Measurements from ENCODE around the gene IP6K3.

Gene IP6K3

GRCh38 chr6:33720998-33721397 lies 25.7 kb downstream of the IP6K3 start:
- no peak for TF ChIP-seq CTCF (IDR thresholded peaks at IDR 0.05; ENCODE audit: low read depth, low read length, missing control alignments)

GRCh38 chr6:33719326-33719987 lies 27.2 kb downstream of the IP6K3 start:
- no peak for TF ChIP-seq CTCF (IDR thresholded peaks at IDR 0.05; ENCODE audit: low read depth, low read length, missing control alignments)
- DNase-seq (ENCODE audit: extremely low read depth, low read depth) = no peak
- no peak overlapping the region for H3K4me3 ChIP-seq (replicated peaks; ENCODE audit: low read depth, low read length)

More at GRCh38 chr6:33720998-33721397, 25.7 kb downstream of the IP6K3 start:
- H3K4me3 ChIP-seq (replicated peaks; ENCODE audit: low read depth, low read length) = no peak overlapping the region
- no peak for DNase-seq (ENCODE audit: extremely low read depth, low read depth)

- no peak for TF ChIP-seq CTCF (IDR thresholded peaks at IDR 0.05; ENCODE audit: low read depth, low read length, missing control alignments)
- DNase-seq (ENCODE audit: extremely low read depth, low read depth) = no peak
- no peak overlapping the region for H3K4me3 ChIP-seq (replicated peaks; ENCODE audit: low read depth, low read length)
Measured at GRCh38 chr6:33718713-33719112, 28.0 kb downstream of the IP6K3 start.

- TF ChIP-seq CTCF (IDR thresholded peaks at IDR 0.05; ENCODE audit: low read depth, low read length, missing control alignments) = no peak
- H3K4me3 ChIP-seq (replicated peaks; ENCODE audit: low read depth, low read length) = no peak overlapping the region
- DNase-seq (ENCODE audit: extremely low read depth, low read depth) = no peak
Measured at GRCh38 chr6:33717934-33718455, 28.7 kb downstream of the IP6K3 start.

- H3K4me3 ChIP-seq (replicated peaks; ENCODE audit: low read depth, low read length) = no peak overlapping the region
- TF ChIP-seq CTCF (IDR thresholded peaks at IDR 0.05; ENCODE audit: low read depth, low read length, missing control alignments) = no peak
- DNase-seq (ENCODE audit: extremely low read depth, low read depth) = no peak
Measured at GRCh38 chr6:33716890-33717632, 29.6 kb downstream of the IP6K3 start.

- no peak overlapping the region for H3K4me3 ChIP-seq (replicated peaks; ENCODE audit: low read depth, low read length)
- DNase-seq (ENCODE audit: extremely low read depth, low read depth) = no peak
- TF ChIP-seq CTCF (IDR thresholded peaks at IDR 0.05; ENCODE audit: low read depth, low read length, missing control alignments) = no peak
Measured at GRCh38 chr6:33716379-33716778, 30.3 kb downstream of the IP6K3 start.

Data from HFF-Myc (cell line).